GM19238 (cell line): Measurements from ENCODE around the gene RUNX1.

Source experiments
- DNase-seq: peaks from one replicate; pipeline ENCODE4 v3.0.0; 2011; ENCODE audit warnings: low spot score; ENCODE audit not compliant: insufficient read length

Gene RUNX1

GRCh38 chr21:34859976-34860653, 189.0 kb downstream of the RUNX1 start:
- no peak for DNase-seq

GRCh38 chr21:34858559-34858958, 190.5 kb downstream of the RUNX1 start:
- DNase-seq = no peak

- no peak for DNase-seq
Observed at GRCh38 chr21:34857874-34858273, 191.2 kb downstream of the RUNX1 start.

GRCh38 chr21:34857122-34857713, 191.9 kb downstream of the RUNX1 start:
- DNase-seq = no peak

GRCh38 chr21:34852448-34852847, 196.7 kb downstream of the RUNX1 start:
- no peak for DNase-seq

- DNase-seq = no peak
Observed at GRCh38 chr21:34850166-34850690, 198.9 kb downstream of the RUNX1 start.

GRCh38 chr21:34846601-34847112, 202.4 kb downstream of the RUNX1 start:
- no peak for DNase-seq

GRCh38 chr21:34845521-34846451, 203.3 kb downstream of the RUNX1 start:
- DNase-seq = peak; percentile 48

- DNase-seq = no peak
Observed at GRCh38 chr21:34844924-34845238, 204.2 kb downstream of the RUNX1 start.

- no peak for DNase-seq
Observed at GRCh38 chr21:34844013-34844923, 204.8 kb downstream of the RUNX1 start.

GRCh38 chr21:34843562-34843961, 205.5 kb downstream of the RUNX1 start:
- DNase-seq = no peak

- DNase-seq = no peak
Observed at GRCh38 chr21:34841154-34841553, 207.9 kb downstream of the RUNX1 start.

GRCh38 chr21:34840693-34841092, 208.4 kb downstream of the RUNX1 start:
- DNase-seq = no peak

GRCh38 chr21:34838956-34839820, 209.9 kb downstream of the RUNX1 start:
- DNase-seq = no peak

- DNase-seq = no peak
Observed at GRCh38 chr21:34836933-34837505, 212.1 kb downstream of the RUNX1 start.

- no peak for DNase-seq
Observed at GRCh38 chr21:34836103-34836932, 212.8 kb downstream of the RUNX1 start.

- DNase-seq = no peak
Observed at GRCh38 chr21:34835526-34835925, 213.6 kb downstream of the RUNX1 start.

GRCh38 chr21:34834852-34835501, 214.1 kb downstream of the RUNX1 start:
- DNase-seq = no peak
